Stimulated activated CD4-positive, alpha-beta T cell treated with anti-CD3 and anti-CD28 coated beads, Interleukin-15, amount 100 ng/mL, for 1 hour (primary cell): ENCODE measurements around the gene CALCA.
A peak's percentile ranks its signal among the peaks of the same experiment; 100 is the strongest.
"Not testable (repeated sequence)": the region's sequence is repeated elsewhere in the genome, so short reads cannot be mapped to it uniquely, and the experiment has no call there.

Experiments
- DNase-seq, 2 donors: peaks; one replicate each; pipeline ENCODE4 v3.0.0-alpha.2; 2020; ENCODE audit warnings: low read depth in 1 of 2, low spot score in 1 of 2

Gene CALCA, protein sequence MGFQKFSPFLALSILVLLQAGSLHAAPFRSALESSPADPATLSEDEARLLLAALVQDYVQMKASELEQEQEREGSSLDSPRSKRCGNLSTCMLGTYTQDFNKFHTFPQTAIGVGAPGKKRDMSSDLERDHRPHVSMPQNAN

DNA sequence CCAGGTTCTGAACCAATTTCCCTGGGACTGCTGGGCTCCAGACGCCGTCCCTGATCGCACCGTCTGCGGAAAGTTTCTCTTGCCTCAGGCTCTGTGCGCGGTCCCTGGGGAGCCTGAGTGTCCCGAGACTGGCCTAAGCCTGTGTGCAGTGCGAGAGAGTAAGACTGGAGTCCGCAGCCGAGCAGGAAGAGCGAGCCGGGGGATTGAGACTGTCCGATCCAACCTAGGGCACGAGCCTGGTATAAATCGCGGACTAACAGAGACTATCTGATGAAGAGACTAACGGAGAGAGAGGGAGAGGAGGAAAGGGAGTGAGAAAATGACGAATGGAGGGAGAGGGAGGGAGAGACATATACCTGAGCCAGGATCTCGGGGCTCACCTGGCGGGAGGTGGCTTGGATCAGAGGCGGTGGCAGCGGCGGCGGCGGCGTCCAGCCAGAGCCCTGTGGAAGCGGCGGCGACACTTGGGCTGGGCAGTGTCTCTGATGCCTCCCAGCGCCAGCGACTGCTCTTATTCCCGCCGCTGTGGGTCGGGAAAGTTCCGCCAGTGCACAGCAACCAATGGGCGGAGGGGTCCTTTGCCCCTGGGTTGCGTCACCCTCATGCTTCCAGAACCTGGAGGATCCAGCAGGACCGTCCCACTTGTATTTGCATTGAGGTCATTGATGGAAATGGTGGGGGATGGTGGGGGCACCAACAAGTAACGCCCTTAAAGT is at the start of gene CALCA:
Gene CALCA, minus strand, starts transcription at position 487 of the 716 bp plus-strand sequence. CDS start 1,159 bp downstream, outside the sequence.
- no peak for DNase-seq

DNA sequence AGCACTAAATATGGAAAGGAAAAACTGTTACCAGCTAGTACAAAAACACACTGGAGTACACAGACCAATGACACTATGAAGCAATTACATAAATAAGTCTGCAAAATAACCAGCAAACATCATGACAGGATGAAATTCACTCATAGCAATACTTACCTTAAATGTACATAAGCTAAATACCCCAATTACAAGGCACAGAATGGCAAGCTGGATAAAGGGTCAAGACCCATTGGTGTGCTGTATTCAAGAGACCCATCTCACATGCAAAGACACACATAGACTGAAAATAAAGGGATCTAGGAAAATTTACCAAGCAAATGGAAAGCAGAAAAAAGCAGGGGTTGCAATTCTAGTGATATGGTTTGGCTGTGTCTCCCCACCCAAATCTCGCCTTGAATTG is 44.0 kb upstream of the CALCA start:
- no peak for DNase-seq

DNA sequence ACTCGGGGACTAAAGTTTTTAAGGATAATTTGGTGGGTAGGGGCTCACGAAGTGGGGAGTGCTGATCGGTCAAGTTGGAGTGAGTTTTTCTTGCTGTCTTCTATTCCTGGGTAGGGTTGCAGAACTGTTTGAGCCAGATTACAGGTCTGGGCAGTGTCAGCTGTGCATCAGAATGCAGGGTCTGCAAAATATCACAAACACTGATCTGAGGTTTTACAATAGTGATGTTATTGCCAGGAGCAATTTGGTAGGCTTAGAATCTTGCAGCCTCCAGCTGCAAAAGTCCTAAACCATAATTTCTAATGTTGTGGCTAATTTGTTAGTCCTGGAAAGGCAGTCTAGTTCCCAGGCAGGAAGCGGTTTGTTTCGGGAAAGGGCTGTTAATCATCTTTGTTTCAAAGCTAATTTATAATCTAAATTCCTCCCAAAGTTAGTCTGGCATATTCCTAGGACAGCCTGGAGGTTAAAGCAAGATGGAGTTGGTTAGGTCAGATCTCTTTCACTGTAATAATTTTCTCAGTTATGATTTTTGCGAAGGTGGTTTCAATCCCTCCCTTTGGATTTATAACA is 39.7 kb upstream of the CALCA start:
- no peak for DNase-seq

DNA sequence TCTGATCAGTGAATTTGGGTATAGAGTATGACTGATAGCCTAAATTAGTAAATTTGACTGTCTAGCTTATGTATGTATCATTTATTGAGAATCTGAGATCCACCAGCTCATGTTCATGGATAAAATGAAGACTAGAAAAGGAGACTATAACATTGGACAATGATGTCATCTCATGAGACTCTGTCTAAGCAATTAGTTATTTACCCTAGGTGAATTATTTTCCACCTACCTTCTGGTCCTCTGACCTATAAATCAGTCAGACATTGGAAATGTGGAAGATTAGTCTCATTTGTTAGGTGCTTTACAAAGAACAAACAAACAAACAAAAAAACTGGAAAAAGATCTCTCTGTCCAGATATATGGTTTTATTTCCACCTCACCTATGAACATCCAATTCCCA is 38.7 kb upstream of the CALCA start:
- DNase-seq: no peak

DNA sequence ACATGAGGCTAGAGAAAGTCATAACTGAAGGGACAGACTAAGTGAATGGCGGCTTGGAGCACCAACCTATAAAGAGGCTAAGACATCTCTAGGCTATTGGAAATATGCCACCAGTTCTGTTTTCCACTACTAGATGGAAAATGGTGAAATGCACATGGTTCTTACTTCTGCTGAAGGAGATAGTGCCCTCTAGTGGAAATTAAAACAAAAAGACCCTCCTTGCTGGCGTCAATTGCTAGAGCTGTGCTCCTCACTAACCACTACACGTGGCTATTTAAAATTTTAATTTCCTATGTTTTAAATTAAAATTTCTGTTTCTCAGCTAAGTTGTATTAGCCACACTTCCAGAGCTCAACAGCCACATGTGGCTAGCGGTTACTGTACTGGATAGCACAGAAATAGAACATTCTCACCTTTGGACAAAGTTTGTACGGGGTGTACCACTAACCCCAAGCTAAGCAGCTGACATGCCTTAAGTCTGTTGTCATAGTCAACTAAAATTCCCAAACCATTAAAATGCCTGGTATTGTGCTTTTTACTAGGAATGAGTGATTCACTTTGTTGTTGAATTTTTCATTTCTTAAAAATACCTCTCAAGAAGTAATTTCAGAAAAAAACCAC is 34.1 kb upstream of the CALCA start:
- DNase-seq: no peak

DNA sequence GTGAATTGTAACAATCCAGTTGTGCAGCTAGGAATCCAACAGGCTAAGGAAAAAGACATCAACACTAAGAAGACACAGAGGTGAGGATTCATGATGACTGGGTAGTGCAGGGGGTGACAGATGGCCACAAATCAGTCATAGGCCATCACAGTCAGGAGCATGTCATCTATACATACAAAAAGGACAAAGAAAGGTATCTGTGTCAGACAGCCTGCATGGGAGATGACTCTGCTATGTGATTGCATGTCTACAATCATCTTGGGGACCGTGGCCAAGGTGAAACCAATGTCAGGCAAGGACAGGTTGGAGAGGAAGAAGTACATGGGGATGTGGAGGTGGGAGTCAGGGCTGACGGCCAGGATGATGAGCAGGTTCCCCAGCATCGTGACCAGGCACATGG is 16.0 kb upstream of the CALCA start:
- not testable (repeated sequence) for DNase-seq

DNA sequence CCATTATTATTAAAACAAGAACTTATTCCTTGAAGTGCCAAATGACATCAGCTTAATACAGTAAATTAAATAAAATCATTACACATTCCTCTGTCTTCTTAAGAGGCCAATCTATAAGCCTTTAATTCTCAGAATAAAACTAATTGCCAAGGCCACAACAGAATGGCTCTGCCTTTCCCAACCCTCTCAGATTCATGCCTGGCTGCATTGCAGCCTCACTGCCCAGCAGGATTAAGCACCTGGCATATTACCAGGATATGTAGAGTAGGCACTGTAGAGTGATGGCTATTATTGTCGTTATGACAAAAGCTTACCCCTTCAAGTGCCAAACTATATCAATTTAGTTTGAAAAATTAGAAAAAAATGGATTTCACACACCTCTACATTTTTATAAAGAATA is 9.4 kb upstream of the CALCA start:
- no peak for DNase-seq

DNA sequence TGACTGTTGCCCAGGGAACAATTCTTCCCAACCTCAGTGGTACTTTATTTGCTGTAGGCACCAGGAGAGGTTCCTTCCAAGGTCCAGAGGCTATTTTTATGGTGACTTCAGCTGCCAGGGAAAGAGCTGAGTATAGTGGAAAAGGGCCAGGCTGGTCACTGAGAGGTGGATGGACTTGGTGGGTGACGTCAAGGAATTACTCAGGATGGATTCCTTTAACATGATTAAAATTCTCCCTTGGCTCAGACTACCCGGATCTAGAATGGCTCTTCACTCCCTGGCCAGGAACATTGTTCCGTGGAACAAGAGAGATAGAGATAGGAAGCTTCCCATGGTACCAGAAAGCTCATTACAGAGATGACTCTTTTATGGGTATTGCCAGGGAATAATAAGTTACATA is 8.7 kb upstream of the CALCA start:
- DNase-seq: no peak

DNA sequence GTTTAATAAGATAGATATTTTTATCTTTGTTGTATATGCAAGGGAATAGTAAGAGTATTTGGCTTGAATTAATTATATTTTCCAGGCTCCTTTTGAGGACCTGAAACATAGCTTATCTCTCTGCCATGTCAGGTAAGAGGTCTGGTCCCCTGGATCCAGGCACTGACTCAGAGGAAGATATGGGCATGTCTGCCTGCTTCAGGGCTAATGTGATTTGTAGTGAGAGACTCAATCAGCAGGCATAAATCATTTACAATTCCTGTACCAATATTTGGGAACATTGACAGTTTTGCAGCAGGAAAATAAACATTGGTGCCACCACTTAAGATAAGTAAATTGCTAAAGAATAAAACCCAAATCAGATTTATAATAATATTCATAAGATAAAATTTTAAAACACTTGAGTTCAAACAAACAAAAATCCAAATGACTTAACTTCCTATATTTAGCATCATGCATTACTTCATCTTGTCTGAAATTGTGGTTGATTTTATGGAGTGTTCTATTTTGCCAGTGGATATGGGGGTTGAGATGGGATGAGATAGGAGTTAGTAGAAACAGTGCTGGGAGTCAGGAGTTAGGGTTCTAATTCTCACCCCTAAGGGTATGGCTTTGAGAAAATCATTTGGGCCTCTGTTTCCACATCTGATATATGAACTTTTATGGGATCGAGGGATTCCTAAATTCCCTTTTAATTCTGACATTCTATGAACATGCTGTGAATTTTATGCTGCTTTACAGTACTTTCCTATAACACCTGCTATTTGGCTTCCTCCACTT is 5.1 kb upstream of the CALCA start:
- no peak for DNase-seq

DNA sequence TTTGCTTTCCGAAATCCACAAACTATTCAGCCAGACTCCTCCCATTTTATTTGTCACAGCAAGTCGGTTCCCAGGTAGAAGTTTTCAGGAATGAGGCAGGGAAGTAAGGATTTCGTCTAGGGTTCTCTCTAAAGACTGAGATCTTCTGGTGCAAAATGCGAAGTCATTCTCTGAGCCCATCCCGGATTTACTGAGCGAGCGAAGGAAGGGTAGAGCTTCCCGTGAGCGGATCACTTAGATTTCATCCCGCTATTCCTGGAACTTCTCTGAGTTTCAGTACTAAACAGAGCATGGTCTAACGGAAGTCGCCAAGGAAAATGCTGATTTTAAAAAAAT is 3.1 kb upstream of the CALCA start:
- DNase-seq: no peak

DNA sequence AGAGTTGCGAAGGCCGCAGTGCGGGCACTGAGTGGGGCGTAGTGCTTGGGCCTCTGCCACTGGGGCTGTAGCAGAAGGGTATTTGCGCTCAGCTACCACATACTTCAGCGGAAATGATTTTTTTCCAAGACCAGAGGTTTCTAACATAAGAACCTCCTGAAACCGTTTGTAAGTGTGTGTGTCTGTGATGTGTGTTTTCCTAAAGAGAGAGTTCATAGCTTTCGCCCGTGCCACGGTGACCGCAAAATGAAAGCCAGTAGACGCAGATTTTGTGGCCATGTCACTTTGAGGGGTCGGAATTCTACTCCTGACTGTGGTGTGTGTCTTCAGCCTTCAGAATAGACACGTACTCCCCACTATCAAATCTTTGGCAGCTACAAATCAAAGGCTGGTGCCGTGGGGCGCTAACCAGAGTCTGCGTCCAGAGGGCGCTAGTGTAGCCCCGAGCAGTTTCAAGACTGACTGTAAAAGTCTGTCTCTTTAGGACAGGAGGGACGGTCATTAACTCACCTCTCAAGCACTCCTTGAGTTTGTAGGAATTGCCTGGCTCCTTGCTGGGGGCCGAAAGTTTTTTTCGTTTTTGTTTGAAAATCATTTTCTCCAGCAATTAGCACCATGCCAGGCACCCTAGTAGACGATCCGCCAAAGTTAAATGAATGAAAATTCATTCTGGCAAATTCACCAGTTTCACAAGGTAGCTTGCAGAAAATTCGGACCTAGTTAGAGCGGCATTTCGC is 2.5 kb upstream of the CALCA start:
- DNase-seq: peak in 1 of 2 donors; percentile 49

DNA sequence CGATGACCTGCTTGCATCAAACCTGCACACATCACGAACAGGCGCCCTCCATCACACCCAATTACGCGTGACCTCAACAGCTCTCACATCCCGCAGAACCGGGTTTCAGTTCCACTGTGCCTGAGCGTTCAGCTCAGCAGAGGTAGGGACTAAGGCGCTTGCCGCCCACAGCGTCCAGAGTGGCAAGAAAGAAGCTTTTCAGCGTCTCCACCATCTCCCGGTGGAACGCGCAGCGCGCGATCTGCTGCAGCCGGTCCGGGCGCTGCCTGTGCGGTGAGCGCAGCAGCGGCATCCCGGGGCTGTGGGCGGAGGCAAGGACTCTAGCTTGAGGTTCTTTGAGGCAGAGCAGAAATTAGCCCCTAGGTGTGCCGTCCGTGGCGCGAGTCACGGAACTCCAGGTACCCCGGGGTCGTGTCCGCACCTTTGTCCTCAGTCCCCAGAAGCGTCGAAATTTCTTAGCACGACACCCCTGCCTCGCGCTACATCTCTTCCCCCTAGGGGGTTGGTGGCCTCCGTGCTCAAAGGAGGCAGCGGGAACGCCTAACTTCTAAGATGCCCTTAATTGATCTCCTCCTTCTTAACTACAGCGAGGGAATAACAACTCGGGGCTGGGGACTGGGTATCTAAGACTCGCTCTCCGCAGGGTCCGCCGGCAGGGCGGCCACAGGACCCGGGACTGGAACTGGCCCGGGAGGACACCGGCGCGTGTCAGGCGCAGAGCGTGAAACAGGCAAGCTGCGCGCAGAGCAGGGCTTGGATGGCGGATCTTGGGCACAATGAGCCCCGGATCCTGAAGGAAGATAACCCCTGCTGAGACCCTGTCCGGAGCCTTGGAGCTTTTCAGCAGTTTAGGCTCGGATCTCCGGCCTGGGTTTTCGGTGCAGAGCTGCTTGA is 1.7 kb upstream of the CALCA start:
- peak in 1 of 2 donors; percentile 20 for DNase-seq

DNA sequence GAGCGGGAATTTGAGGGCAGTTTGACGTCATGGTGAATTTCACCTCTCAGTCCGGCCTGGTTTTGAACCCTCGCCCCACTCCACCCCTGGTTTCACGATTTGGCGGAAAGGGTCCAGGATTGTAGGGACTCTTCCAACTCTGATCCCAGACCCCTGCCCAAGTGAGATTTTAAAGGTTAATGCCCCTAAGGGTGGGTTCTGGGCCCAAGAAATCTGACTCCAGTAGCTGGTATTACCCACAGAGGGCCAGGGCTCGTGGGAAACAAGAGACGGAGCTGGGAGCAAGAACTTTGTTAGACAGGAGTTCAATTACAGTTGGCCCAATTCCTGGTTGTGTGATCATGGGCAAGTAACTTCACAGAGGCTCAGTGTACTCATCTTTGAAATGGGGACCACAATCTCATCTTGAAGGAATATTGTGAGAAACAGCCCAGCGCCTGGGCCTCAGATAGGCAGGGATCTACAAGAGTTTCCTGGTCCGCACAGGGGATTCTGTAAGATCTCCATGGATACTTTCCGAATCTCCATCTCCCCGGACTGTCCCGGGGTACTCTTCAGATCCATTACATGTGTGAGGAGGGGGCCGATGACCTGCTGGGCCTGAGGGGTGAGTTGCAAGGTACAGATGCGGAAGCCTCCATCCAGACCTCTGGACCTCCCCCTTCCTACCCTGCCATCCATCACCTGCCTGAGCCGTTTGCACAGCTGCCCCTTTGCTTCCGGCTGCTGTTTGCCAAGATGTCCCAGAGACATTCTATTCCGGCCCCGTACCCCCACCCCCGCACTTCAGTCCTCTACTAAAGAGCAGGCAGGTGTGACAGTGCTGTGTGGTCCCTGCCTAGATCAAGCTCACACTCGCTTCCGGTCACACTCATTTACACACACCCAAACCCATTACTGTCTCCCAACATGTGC is 687 bp upstream of the CALCA start:
- no peak for DNase-seq

DNA sequence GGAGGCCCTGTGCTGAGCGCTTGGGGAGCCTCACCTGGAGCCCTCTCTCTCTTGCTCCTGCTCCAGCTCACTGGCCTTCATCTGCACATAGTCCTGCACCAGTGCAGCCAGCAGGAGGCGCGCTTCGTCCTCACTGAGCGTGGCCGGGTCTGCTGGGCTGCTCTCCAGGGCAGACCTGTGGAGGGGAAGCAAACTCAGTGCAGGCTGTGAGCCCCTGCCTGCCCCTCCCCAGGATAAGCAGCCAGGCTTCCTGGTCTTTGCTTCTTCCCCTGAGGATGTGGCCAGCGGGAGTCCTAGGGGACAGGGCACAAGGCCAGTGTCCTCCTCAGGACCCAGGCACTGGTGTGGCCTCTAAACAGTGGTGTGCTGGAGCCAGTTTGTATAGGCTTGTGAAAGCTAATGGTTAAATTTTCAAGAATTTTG is 2.2 kb downstream of the CALCA start:
- peak in 1 of 2 donors; percentile 53 for DNase-seq

DNA sequence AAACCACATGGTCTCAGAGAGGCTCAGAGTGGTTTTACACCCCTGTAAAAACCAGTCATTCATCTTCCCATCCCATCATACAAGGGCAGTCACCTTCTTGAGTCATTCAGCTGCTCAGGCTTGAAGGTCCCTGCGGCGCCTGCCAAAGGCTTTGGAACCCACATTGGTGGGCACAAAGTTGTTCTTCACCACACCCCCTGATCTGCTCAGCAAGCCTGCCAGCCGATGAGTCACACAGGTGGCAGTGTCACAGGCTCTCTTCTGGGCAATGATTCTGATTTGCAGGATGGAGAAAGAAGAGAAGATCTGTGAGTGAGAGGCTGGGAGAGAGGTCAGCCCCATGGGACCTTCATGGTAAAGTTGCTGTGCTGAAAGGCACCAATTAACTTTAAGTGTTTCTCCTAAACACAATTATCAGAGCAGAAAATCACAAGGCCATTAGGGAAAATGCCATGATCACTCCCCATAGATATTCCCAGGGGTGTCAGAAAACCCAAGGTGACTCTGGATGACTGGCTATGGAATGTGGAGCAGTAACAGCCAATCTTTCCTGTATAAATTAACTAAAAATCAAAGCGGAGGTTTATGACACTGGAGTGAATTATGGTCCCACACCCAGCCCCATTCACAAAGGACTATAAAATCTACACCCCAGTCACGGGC is 4.4 kb downstream of the CALCA start:
- DNase-seq: no peak

DNA sequence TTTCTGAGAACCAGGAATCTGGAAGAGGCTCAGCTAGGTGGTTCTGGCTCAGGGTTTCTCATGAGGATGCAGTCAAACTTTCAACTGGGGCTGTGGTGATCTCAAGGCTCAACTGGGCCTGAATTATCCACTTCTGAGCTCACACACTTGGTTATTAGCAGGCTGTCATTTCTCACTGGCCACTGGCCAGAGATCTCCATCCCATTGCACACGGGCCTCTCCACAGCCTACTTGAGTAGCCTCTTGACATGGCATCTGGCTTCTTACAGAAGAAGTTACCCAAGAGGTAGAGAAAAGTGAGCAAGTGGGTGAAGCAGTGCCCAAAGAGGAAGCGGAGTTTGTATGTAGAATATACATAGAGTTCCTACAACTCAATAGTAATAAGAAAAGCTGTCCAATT is 16.0 kb downstream of the CALCA start:
- no peak for DNase-seq

DNA sequence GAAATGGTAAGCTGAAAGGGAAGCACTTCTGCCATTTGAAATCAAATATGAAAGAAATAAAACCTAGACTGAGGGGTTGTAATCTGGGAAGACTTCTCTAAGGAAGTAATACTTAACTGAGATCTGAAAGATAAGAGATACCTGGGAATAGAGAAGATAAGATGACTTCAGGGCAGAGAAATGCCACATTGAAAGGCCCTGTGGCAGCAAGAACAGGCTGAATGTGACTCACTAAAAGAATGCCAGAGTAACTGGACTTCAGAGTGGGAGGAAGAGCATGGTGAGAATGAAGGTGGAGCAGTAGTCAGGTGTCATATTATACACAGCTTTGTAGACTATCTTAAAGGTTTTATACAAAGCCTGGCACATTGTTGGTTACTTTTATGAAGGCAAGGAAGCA is 17.6 kb downstream of the CALCA start:
- DNase-seq: no peak

DNA sequence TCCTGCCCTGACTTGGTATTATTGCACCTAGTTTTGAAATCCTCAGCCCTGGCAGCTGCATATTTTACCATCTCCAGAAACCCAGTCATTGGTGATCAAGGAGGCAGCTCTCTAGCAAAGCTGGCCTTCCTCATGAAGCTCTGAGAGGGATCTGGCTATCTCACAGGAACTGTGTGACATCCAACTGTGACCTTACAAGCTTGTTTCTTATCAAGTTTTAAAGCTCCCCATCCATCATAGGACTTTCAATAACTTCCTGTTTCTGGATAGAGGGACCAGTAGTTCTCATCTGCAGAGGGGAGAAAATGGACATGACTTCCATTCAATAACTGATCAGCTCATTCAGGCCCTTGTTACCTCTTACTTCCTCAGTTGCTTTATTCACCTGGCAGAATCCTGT is 18.2 kb downstream of the CALCA start:
- no peak for DNase-seq
